HG03066 (cell line): Measurements from ENCODE around the gene GPR132.
"Not testable (repeated sequence)": the region's sequence is repeated elsewhere in the genome, so short reads cannot be mapped to it uniquely, and the experiment has no call there.

Experiments
- ATAC-seq: cut with Tn5 transposase; IDR thresholded peaks from one replicate; pipeline ENCODE4 v1.9.1; 2021; ENCODE audit warnings: low read depth; ENCODE audit not compliant: unreplicated experiment

The GPR132 gene

GRCh38 chr14:105045710-105046326, 19.4 kb downstream of the GPR132 start:
- no peak for ATAC-seq

- no peak for ATAC-seq
These were observed 21.6 kb downstream of the GPR132 start for GRCh38 chr14:105043641-105044040.

- no peak for ATAC-seq
These were observed 22.4 kb downstream of the GPR132 start for GRCh38 chr14:105042813-105043212.

GRCh38 chr14:105041841-105042765, 23.1 kb downstream of the GPR132 start:
- no peak for ATAC-seq

GRCh38 chr14:105039458-105040205, 25.6 kb downstream of the GPR132 start:
- no peak for ATAC-seq

GRCh38 chr14:105035616-105036015, 29.6 kb downstream of the GPR132 start:
- not testable (repeated sequence) for ATAC-seq

- no peak for ATAC-seq
These were observed 30.8 kb downstream of the GPR132 start for GRCh38 chr14:105034315-105035039.

GRCh38 chr14:105033412-105033900, 31.8 kb downstream of the GPR132 start:
- ATAC-seq = not testable (repeated sequence)

GRCh38 chr14:105032451-105032901, 32.8 kb downstream of the GPR132 start:
- ATAC-seq = not testable (repeated sequence)

GRCh38 chr14:105030836-105031396, 34.3 kb downstream of the GPR132 start:
- no peak for ATAC-seq

GRCh38 chr14:105030194-105030593, 35.0 kb downstream of the GPR132 start:
- ATAC-seq = no peak

GRCh38 chr14:105029402-105029801, 35.8 kb downstream of the GPR132 start:
- no peak for ATAC-seq

GRCh38 chr14:105028251-105028927, 36.8 kb downstream of the GPR132 start:
- ATAC-seq = no peak

GRCh38 chr14:105027718-105028117, 37.5 kb downstream of the GPR132 start:
- not testable (repeated sequence) for ATAC-seq

GRCh38 chr14:105026802-105027563, 38.2 kb downstream of the GPR132 start:
- ATAC-seq = no peak

- no peak for ATAC-seq
These were observed 39.0 kb downstream of the GPR132 start for GRCh38 chr14:105026033-105026785.

- no peak for ATAC-seq
These were observed 39.8 kb downstream of the GPR132 start for GRCh38 chr14:105025429-105025828.
